CD4-positive, alpha-beta T cell (primary cell): Measurements from ENCODE around the gene PPIE. TPM values are rescaled to one million over a fixed set of nuclear protein-coding genes. Genes with fewer than 3 reads are reported as not detected.

Experiments used
- ATAC-seq: fragments of 200-7000 bp; cut with Tn5 transposase; one replicate; pipeline ENCODE4 v1.10.0; 2022; ENCODE audit warnings: mild to moderate bottlenecking; ENCODE audit not compliant: poor library complexity
- CTCF ChIA-PET: fragments of 350-600 bp; sonication (Branson Sonifier 250); formaldehyde crosslinking; loops from one replicate; lab custom pipeline; 2021; ENCODE audit warnings: antibody characterized with exemption, inconsistent platforms; lab: Charles Lee
- POLR2A ChIA-PET: fragments of 350-600 bp; sonication (Branson Sonifier 250); formaldehyde crosslinking; loops from one replicate; lab custom pipeline; 2021; ENCODE audit warnings: antibody characterized with exemption, inconsistent platforms; lab: Charles Lee
- DNase-seq, 14 experiments: peaks; one replicate each; pipeline ENCODE4 v3.0.0-alpha.2; 2013 to 2020; ENCODE audit warnings: mixed read lengths in 2 of 14
- H3K27ac ChIP-seq, 2 donors: one replicate each; pipeline versions ENCODE4 v1.5.1 to v1.7.0; 2013; ENCODE audit warnings: low read length in 2 of 2, low read depth in 1 of 2, mild to moderate bottlenecking in 1 of 2
- H3K27me3 ChIP-seq, 2 experiments: 1 replicate in 1 of 2; 2 replicates in 1 of 2; pipeline versions ENCODE4 v1.6.1 to v1.7.0; 2013; ENCODE audit warnings: low read length in 2 of 2, control low read depth in 1 of 2, mild to moderate bottlenecking in 1 of 2, moderate library complexity in 1 of 2; ENCODE audit not compliant: insufficient read depth in 2 of 2, control insufficient read depth in 1 of 2
- H3K36me3 ChIP-seq: one replicate; pipeline ENCODE4 v1.6.1; 2013; ENCODE audit warnings: low read length, control low read depth; ENCODE audit not compliant: insufficient read depth
- H3K4me1 ChIP-seq: one replicate; pipeline ENCODE4 v1.6.1; 2013; ENCODE audit warnings: low read length, control low read depth; ENCODE audit not compliant: insufficient read depth
- H3K4me3 ChIP-seq: one replicate; pipeline ENCODE4 v1.5.1; 2013; ENCODE audit warnings: mild to moderate bottlenecking, low read length, moderate library complexity
- H3K9me3 ChIP-seq, 2 experiments: 1 replicate in 1 of 2; 2 replicates in 1 of 2; pipeline versions ENCODE4 v1.6.1 to v1.7.0; 2013; ENCODE audit warnings: low read length in 2 of 2, mild to moderate bottlenecking in 2 of 2, control low read depth in 1 of 2, moderate library complexity in 1 of 2; ENCODE audit not compliant: control insufficient read depth in 1 of 2, insufficient read depth in 1 of 2
- H3K27ac Mint-ChIP-seq: one replicate; pipeline ENCODE4 v1.8.0; 2020; ENCODE audit warnings: mixed read lengths
- H3K27me3 Mint-ChIP-seq: one replicate; pipeline ENCODE4 v1.8.0; 2021; ENCODE audit warnings: mixed read lengths
- H3K36me3 Mint-ChIP-seq: one replicate; pipeline ENCODE4 v1.8.0; 2021; ENCODE audit warnings: low read depth, mixed read lengths
- H3K4me1 Mint-ChIP-seq: one replicate; pipeline ENCODE4 v1.8.0; 2021; ENCODE audit warnings: low read depth, mixed read lengths
- H3K4me3 Mint-ChIP-seq: one replicate; pipeline ENCODE4 v1.8.0; 2020; ENCODE audit warnings: mild to moderate bottlenecking, mixed read lengths
- H3K9me3 Mint-ChIP-seq: one replicate; pipeline ENCODE4 v1.8.0; 2020; ENCODE audit warnings: mixed read lengths
- intact Hi-C, 2 experiments: fragments of 100-400 bp; cut with DNase I in 1 of 2; cut with micrococcal nuclease in 1 of 2; formaldehyde crosslinking; loops; one replicate each; pipeline versions ENCODE4 v1.15.1 to v1.9.0; 2023 to 2025; cut with DNase I, micrococcal nuclease
- total RNA-seq, 174 experiments: library from RNA in 2 of 174; stranded (reverse) in 2 of 174; gene quantifications; one replicate each; pipeline ENCODE4 v1.2.3 and lab custom pipeline; 2021 to 2026
- TF ChIP-seq, protein P1 (sequence below): fragments of 200-600 bp; IDR thresholded peaks from one replicate; pipeline ENCODE4 v1.8.0; 2022; ENCODE audit warnings: antibody characterized with exemption, mild to moderate bottlenecking

Gene PPIE
- total RNA-seq, 2 experiments from 2014 or later, result 45.0 to 46.7 TPM

DNA sequence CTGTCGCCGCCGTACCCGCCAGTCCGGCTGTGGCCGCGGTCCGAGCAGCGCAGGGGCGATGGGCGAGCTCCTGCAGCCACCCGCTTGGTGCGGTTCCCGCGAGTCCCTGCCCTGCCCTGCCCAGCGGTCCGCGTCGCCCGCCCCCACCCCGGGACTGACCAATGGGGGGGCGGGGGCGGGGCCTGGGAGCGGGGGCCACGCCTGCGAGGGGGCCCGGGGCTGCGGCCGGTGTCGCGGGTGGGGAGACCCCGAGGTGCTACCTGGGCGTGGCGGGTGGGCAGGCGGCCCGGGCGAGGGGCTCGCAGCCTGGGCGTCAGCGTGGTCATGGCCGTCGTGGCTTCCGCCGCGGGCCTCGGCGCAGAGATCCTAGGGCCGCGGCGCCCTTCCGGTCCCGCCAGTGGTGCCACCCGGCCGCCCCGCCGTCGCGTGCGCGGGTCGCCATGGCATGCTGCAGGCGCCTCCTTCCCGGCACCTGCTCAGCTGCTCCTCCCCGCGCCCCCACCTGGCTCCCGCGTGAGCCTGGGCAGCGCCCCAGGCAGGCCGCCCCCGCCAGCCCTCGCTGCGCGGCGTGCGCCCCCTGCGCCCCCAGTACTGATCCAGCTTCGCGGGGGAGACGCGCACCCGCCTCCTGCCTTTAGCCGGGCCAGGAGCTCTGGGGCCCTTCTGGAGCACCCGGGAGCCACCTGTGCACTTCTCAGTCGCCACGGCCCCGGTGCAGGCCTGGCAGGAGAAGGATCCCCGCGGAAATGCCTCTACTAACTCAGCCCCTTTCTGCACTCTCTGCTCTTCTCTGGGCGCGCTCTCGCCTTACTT is 50.3 kb downstream of the PPIE start, which contains the start of gene BMP8B:
BMP8B (minus strand) TSS at position 108 of the 813 bp plus-strand sequence. CDS start 380 bp downstream, outside the sequence.
- Mint-ChIP-seq H3K9me3 (no peaks in the 10 kb centered on the region), H3K4me3 (peak within 1 kb of the TSS; percentile 76), H3K4me1 (peaks cover 5% of the 10 kb centered on the region), H3K27ac (no peak within 1 kb of the TSS), H3K27me3 (peaks cover 45% of the 10 kb centered on the region), H3K36me3 (no peaks in the 10 kb centered on the region)
- no peaks in the 10 kb centered on the region for H3K36me3 ChIP-seq
- TF ChIP-seq, protein P1, sequence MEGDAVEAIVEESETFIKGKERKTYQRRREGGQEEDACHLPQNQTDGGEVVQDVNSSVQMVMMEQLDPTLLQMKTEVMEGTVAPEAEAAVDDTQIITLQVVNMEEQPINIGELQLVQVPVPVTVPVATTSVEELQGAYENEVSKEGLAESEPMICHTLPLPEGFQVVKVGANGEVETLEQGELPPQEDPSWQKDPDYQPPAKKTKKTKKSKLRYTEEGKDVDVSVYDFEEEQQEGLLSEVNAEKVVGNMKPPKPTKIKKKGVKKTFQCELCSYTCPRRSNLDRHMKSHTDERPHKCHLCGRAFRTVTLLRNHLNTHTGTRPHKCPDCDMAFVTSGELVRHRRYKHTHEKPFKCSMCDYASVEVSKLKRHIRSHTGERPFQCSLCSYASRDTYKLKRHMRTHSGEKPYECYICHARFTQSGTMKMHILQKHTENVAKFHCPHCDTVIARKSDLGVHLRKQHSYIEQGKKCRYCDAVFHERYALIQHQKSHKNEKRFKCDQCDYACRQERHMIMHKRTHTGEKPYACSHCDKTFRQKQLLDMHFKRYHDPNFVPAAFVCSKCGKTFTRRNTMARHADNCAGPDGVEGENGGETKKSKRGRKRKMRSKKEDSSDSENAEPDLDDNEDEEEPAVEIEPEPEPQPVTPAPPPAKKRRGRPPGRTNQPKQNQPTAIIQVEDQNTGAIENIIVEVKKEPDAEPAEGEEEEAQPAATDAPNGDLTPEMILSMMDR, result no peak
- CTCF ChIA-PET, result interaction anchor here (2.8 kb wide), 1 partner anchor 11 kb away, joined by 14 read pairs; no protein-coding TSS in a partner anchor
- no peaks in the 10 kb centered on the region for H3K9me3 ChIP-seq
- peaks cover 15% of the 10 kb centered on the region for H3K4me1 ChIP-seq
- ATAC-seq (peak; percentile 67), DNase-seq (peak in 11 of 14 experiments; percentile 7 to 78 (median 35))
- POLR2A ChIA-PET, result no interaction called here
- peak within 1 kb of the TSS; percentile 47 for H3K4me3 ChIP-seq
- peaks cover 6% of the 10 kb centered on the region in 2 experiments for H3K27me3 ChIP-seq
- intact Hi-C loops, result no loop called here
- no peak within 1 kb of the TSS for H3K27ac ChIP-seq

DNA sequence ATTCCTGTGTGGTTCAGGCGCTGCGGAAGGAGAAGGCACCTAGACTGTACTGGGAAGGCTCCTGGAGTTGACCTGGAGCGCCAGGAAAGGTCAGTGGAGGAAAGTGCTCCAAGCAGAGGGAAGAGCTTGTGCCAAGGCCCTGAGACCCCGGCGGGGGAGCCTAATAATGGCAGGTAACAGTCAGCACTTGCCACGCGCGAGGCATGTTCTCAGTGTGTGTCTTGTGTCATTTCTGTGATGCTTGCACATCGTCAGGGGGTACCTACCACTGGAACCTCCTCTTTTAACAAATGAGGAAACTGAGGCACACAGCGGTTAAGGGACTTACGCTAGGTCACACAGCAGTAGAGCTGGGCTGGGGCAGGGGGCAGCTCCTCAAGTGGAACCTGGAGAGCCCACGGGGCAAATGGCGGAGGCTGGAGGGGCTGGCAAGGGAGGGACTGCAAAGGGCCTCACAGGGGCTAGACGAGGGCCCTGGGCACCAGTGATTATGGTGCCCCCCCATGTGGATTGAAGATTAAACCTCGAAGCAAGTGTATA is 51.0 kb downstream of the PPIE start:
- no peak overlapping the region for H3K27ac Mint-ChIP-seq
- no peaks in the 10 kb centered on the region for H3K9me3 Mint-ChIP-seq
- H3K27ac ChIP-seq, result no peak overlapping the region
- peaks cover 15% of the 10 kb centered on the region for H3K4me1 ChIP-seq
- H3K27me3 ChIP-seq, result peaks cover 6% of the 10 kb centered on the region in 2 experiments
- no peaks in the 10 kb centered on the region for H3K36me3 Mint-ChIP-seq
- no peaks in the 10 kb centered on the region for H3K9me3 ChIP-seq
- H3K4me1 Mint-ChIP-seq, result peaks cover 5% of the 10 kb centered on the region
- H3K4me3 Mint-ChIP-seq, result peak overlapping the region; percentile 76
- ChIA-PET CTCF (interaction anchor here (2.8 kb wide), 1 partner anchor 10 kb away, joined by 14 read pairs; no protein-coding TSS in a partner anchor), POLR2A (no interaction called here)
- TF ChIP-seq, protein P1, result no peak
- ATAC-seq (no peak), DNase-seq (no peak)
- H3K36me3 ChIP-seq, result no peaks in the 10 kb centered on the region
- H3K4me3 ChIP-seq, result peak overlapping the region; percentile 47
- intact Hi-C loops, result no loop called here
- H3K27me3 Mint-ChIP-seq, result peaks cover 45% of the 10 kb centered on the region

DNA sequence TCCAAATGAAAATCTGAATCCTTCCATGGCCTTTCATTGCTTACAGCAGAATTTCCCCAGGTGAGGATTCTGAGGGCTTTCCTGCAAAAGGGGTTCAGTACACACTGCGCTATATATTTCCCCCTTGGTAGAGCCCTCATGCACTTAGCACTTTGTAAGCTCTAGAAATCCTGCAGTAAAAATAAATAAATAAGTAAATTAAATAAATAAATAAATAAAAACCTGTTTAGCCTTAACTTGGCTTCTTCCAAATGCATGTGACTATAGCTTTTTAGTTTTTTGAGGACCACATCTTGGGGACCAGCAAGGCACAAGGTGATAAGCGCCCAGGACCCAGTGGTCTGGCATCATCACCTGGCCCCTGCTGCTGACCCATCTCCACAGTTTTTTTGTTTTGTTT is 53.2 kb downstream of the PPIE start:
- Histone ChIP-seq H3K36me3 (no peaks in the 10 kb centered on the region), H3K27ac (no peak overlapping the region), H3K9me3 (no peaks in the 10 kb centered on the region), H3K4me3 (no peak overlapping the region), H3K27me3 (peaks cover 6% of the 10 kb centered on the region in 2 experiments), H3K4me1 (peaks cover 15% of the 10 kb centered on the region)
- Mint-ChIP-seq H3K36me3 (no peaks in the 10 kb centered on the region), H3K27me3 (peaks cover 38% of the 10 kb centered on the region), H3K9me3 (no peaks in the 10 kb centered on the region), H3K4me1 (peaks cover 5% of the 10 kb centered on the region), H3K4me3 (no peak overlapping the region), H3K27ac (no peak overlapping the region)
- no peak for DNase-seq
- no peak for ATAC-seq
- TF ChIP-seq, protein P1, result no peak
- POLR2A ChIA-PET, result no interaction called here
- CTCF ChIA-PET, result no interaction called here
- intact Hi-C loops, result no loop called here
